K562 (cell line): ENCODE measurements around the gene WARS2. TPM values are rescaled to one million over a fixed set of nuclear protein-coding genes. Genes with fewer than 3 reads are reported as not detected.
A peak's percentile ranks its signal among the peaks of the same experiment; 100 is the strongest.

Experiments
- C11orf30 ChIP-seq: fragments of 450-650 bp; IDR thresholded peaks from 2 replicates; pipeline ENCODE4 v1.6.1; 2016; ENCODE audit warnings: low read depth, mild to moderate bottlenecking
- E2F5 ChIP-seq: sonication (generic); formaldehyde crosslinking; IDR thresholded peaks from 2 replicates; pipeline ENCODE4 v1.8.0; 2022; ENCODE audit warnings: mild to moderate bottlenecking, missing genetic modification reagents
- ELF4 ChIP-seq: fragments of 450-650 bp; formaldehyde crosslinking; IDR thresholded peaks from 2 replicates; pipeline ENCODE4 v1.4.0; 2022; ENCODE audit warnings: missing genetic modification characterization
- ELK1 ChIP-seq: sonication (generic); formaldehyde crosslinking; IDR thresholded peaks from 2 replicates; pipeline ENCODE4 v1.8.1; 2022; ENCODE audit warnings: missing genetic modification reagents
- HMG20B ChIP-seq: fragments of 250-450 bp; sonication (Bioruptor Pico); IDR thresholded peaks from 2 replicates; pipeline ENCODE4 v1.5.0; 2021; ENCODE audit warnings: mild to moderate bottlenecking
- MAFK ChIP-seq: IDR thresholded peaks from 2 replicates; pipeline ENCODE4 v1.6.1; 2011; ENCODE audit warnings: low read length, improper control_type of control experiment
- MCM3 ChIP-seq: fragments of 450-650 bp; IDR thresholded peaks from 2 replicates; pipeline ENCODE4 v1.6.1; 2016
- MTF1 ChIP-seq: fragments of 250-450 bp; sonication (Bioruptor Pico); IDR thresholded peaks from 2 replicates; pipeline ENCODE4 v1.9.0; 2021; ENCODE audit warnings: moderate library complexity, mild to moderate bottlenecking, inconsistent platforms, borderline replicate concordance
- NEUROD1 ChIP-seq: fragments of 150-350 bp; IDR thresholded peaks from 2 replicates; pipeline ENCODE4 v1.6.1; 2014; ENCODE audit warnings: borderline replicate concordance, low read length, low read depth; ENCODE audit not compliant: partially characterized antibody
- PTRF ChIP-seq: fragments of 450-650 bp; IDR thresholded peaks from 2 replicates; pipeline ENCODE4 v1.6.1; 2016; ENCODE audit warnings: mild to moderate bottlenecking, missing genetic modification characterization, missing compliant biosample characterization
- ZNF316 ChIP-seq: fragments of 450-650 bp; IDR thresholded peaks from 2 replicates; pipeline ENCODE4 v1.6.1; 2016
- ZNF609 ChIP-seq: sonication (generic); formaldehyde crosslinking; IDR thresholded peaks from 2 replicates; pipeline ENCODE4 v1.8.1; 2023; ENCODE audit warnings: missing genetic modification reagents, mild to moderate bottlenecking, borderline replicate concordance
- polyA plus RNA-seq, 8 experiments: library from polyadenylated mRNA; depleted of rRNA in 4 of 8; stranded (reverse) in 5 of 8; unstranded in 3 of 8; fragments of >200 nt; fragmentation: Nextera tagmentation in 2 of 8; fragmentation: Illumina TruSeq in 1 of 8; extraction: Ambion mirVana in 2 of 8; extraction: Trizol in 1 of 8; gene quantifications; 2 replicates each; pipeline versions ENCODE4 v1.2.1 to v1.2.3, GENCODE V29; 2011 to 2014; ENCODE audit warnings: inconsistent platforms in 1 of 8, missing spikeins in 1 of 8
- total RNA-seq, 7 experiments: library from RNA; depleted of rRNA in 6 of 7; stranded (reverse); fragments of >200 nt in 6 of 7; fragmentation: Illumina TruSeq in 2 of 7; extraction: Trizol in 2 of 7; gene quantifications; 2 replicates each; pipeline versions ENCODE4 v1.2.1 to v1.2.3, GENCODE V29; 2011 to 2021; ENCODE audit warnings: low replicate concordance in 1 of 7
- TF ChIP-seq, protein P1 (sequence below): fragments of 250-450 bp; sonication (Bioruptor Pico); IDR thresholded peaks from 2 replicates; pipeline ENCODE4 v1.4.0; 2020; ENCODE audit warnings: mild to moderate bottlenecking, moderate library complexity

Gene WARS2
- total and polyA plus RNA-seq, 9 of the 15 experiments (the other 6 are each of a cell fraction or from before 2014, with no cell fraction given), result 5.7 to 18.0 (median 16.9) TPM

DNA sequence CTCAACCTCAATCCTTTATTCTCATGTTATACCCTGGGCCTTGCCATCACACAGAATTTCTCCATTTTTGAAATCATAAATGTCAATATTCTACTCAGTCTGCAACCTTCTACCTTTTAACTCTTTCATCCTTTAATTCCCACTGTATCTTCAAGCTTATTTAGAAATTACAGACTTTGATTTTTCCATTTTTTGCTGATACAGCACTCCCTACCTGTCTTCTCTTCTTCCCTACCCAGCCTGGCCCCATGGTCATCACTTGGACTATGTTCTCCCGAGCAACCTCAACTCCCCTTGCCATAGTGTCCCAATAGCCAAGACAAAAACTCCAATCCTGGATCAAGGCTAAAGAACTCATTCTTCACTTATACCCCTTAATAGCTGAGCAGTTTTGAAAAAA is 14.6 kb downstream of the WARS2 start (continued):
- no peak for TF ChIP-seq ELK1
- peak; percentile 76 for TF ChIP-seq C11orf30
- TF ChIP-seq MAFK, result peak; percentile 81
- no peak for TF ChIP-seq HMG20B (CRISPR knock-in tag)
- TF ChIP-seq ZNF609 (CRISPR knock-in tag), result no peak
- TF ChIP-seq ZNF316, result peak; percentile 89
- TF ChIP-seq, protein P1, sequence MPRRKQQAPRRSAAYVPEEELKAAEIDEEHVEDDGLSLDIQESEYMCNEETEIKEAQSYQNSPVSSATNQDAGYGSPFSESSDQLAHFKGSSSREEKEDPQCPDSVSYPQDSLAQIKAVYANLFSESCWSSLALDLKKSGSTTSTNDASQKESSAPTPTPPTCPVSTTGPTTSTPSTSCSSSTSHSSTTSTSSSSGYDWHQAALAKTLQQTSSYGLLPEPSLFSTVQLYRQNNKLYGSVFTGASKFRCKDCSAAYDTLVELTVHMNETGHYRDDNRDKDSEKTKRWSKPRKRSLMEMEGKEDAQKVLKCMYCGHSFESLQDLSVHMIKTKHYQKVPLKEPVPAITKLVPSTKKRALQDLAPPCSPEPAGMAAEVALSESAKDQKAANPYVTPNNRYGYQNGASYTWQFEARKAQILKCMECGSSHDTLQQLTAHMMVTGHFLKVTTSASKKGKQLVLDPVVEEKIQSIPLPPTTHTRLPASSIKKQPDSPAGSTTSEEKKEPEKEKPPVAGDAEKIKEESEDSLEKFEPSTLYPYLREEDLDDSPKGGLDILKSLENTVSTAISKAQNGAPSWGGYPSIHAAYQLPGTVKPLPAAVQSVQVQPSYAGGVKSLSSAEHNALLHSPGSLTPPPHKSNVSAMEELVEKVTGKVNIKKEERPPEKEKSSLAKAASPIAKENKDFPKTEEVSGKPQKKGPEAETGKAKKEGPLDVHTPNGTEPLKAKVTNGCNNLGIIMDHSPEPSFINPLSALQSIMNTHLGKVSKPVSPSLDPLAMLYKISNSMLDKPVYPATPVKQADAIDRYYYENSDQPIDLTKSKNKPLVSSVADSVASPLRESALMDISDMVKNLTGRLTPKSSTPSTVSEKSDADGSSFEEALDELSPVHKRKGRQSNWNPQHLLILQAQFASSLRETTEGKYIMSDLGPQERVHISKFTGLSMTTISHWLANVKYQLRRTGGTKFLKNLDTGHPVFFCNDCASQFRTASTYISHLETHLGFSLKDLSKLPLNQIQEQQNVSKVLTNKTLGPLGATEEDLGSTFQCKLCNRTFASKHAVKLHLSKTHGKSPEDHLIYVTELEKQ (CRISPR knock-in tag), result no peak
- TF ChIP-seq E2F5 (CRISPR knock-in tag), result no peak
- TF ChIP-seq ELF4 (CRISPR knock-in tag), result no peak
- no peak for TF ChIP-seq PTRF (tag)
- TF ChIP-seq NEUROD1, result no peak
- no peak for TF ChIP-seq MTF1 (CRISPR knock-in tag)
- TF ChIP-seq MCM3, result no peak
